ENCODE results near the gene CTDNEP1.

DNA sequence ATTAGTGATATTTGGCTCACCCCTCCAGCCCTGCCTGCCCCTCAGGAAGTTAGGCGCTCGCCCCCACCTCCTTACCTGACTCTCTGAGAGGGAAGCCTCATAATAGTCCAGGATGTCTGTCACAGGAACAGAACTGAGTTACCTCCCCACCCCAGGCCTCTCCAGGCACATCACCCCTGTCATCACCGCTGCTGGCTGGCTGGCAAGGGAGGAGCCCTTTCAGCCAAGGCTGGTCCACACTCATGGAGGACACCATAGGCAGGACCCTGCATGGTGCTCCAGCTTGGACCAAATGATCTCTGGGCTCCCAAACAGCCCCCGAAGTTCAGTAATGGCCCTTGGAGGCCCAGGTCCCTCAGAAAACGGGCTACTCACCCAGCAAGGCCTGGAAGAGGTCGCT, 33.4 kb downstream of the CTDNEP1 start:
- TF ChIP-seq EZH2 (IDR thresholded peaks at IDR 0.05) (no peak), POLR2AphosphoS5 (IDR thresholded peaks at IDR 0.05; ENCODE audit: borderline replicate concordance, low read depth, low read length) (no peak), FOXP2 (optimal IDR thresholded peaks at IDR 0.05; ENCODE audit: control extremely low read depth, extremely low read length, insufficient read depth) (no peak)
